GM19035 (cell line): Measurements from ENCODE around the gene CAMKK1.

Experiments
- ATAC-seq: cut with Tn5 transposase; IDR thresholded peaks from one replicate; pipeline ENCODE4 v1.9.1; 2021; ENCODE audit not compliant: unreplicated experiment

CAMKK1 gene

GRCh38 chr17:3897731-3898130 is 4.9 kb upstream of the CAMKK1 start:
- no peak for ATAC-seq

- ATAC-seq, result no peak
These were observed 4.0 kb upstream of the CAMKK1 start for GRCh38 chr17:3896968-3897235.

- ATAC-seq, result no peak
These were observed 3.5 kb upstream of the CAMKK1 start for GRCh38 chr17:3896108-3896967.

GRCh38 chr17:3895354-3895753 is 2.5 kb upstream of the CAMKK1 start:
- no peak for ATAC-seq

- ATAC-seq, result no peak
These were observed 2.1 kb upstream of the CAMKK1 start for GRCh38 chr17:3894911-3895343.

- ATAC-seq, result no peak
These were observed 1.3 kb upstream of the CAMKK1 start for GRCh38 chr17:3894188-3894587.

- ATAC-seq, result no peak
These were observed 865 bp upstream of the CAMKK1 start for GRCh38 chr17:3893720-3894116.

GRCh38 chr17:3892095-3892998 is 506 bp downstream of the CAMKK1 start:
- ATAC-seq, result peak; percentile 24

GRCh38 chr17:3891626-3892094 is 1.2 kb downstream of the CAMKK1 start:
- no peak for ATAC-seq

GRCh38 chr17:3890878-3891219 is 2.0 kb downstream of the CAMKK1 start:
- no peak for ATAC-seq

GRCh38 chr17:3890082-3890877 is 2.6 kb downstream of the CAMKK1 start:
- ATAC-seq, result no peak

GRCh38 chr17:3889325-3890012 is 3.4 kb downstream of the CAMKK1 start:
- no peak for ATAC-seq

GRCh38 chr17:3888343-3889171 is 4.3 kb downstream of the CAMKK1 start:
- no peak for ATAC-seq

- no peak for ATAC-seq
These were observed 5.0 kb downstream of the CAMKK1 start for GRCh38 chr17:3887804-3888203.

GRCh38 chr17:3887394-3887793 is 5.5 kb downstream of the CAMKK1 start:
- no peak for ATAC-seq

- no peak for ATAC-seq
These were observed 6.1 kb downstream of the CAMKK1 start for GRCh38 chr17:3886776-3887175.

- no peak for ATAC-seq
These were observed 6.9 kb downstream of the CAMKK1 start for GRCh38 chr17:3885970-3886369.

- ATAC-seq, result no peak
These were observed 7.6 kb downstream of the CAMKK1 start for GRCh38 chr17:3885271-3885670.

GRCh38 chr17:3884188-3884587 is 8.7 kb downstream of the CAMKK1 start:
- ATAC-seq, result no peak

- ATAC-seq, result no peak
These were observed 10.6 kb downstream of the CAMKK1 start for GRCh38 chr17:3882276-3882675.
